Measurements from ENCODE around the gene TOX4. TPM values are rescaled to one million over a fixed set of nuclear protein-coding genes. Genes with fewer than 3 reads are reported as not detected.

Gene TOX4
- total and polyA plus RNA-seq, 2 of the 8 experiments (the other 6 are each of a cell fraction or from before 2014, with no cell fraction given), result 51.5 to 58.3 TPM

- H3K56ac ChIP-seq (replicated peaks; ENCODE audit: insufficient read length, low read depth, low read length), result peak overlapping the region; percentile 84
- H3K9me3 ChIP-seq (ENCODE audit: insufficient read depth in 2 of 2, low read depth in 1 of 2, low read length in 1 of 2), result no peaks in the 10 kb centered on the region
- H3K4me2 ChIP-seq (ENCODE audit: insufficient read depth in 1 of 2, low read depth in 2 of 2, low read length in 2 of 2), result peak overlapping the region; percentile 81 to 87
- H4K5ac ChIP-seq (ENCODE audit: insufficient read length, low read depth, low read length), result peak overlapping the region; percentile 26
- H2AFZ ChIP-seq (ENCODE audit: low read length), result no peak overlapping the region
- CTCF ChIA-PET (ENCODE audit: partially characterized antibody), result interaction anchor here (0.7 to 7.6 kb wide), 8 partner anchors 15 to 50 kb away, joined by 3 to 59 read pairs (median 5); partner anchors contain the start of gene TOX4
- WGBS, 2 experiments (ENCODE audit: extremely low coverage in 1 of 2, insufficient coverage in 1 of 2, insufficient read length in 1 of 2, insufficient replicate concordance in 2 of 2, low coverage in 1 of 2, low lambda C conversion rate in 2 of 2, missing lambda C conversion rate in 1 of 2), result 0% methylated on average over 1 of the region's 1 CpG; no CpG with 5 or more reads in 1 of the 2 experiments
- peaks cover 14% of the 10 kb centered on the region for H3K23me2 ChIP-seq (ENCODE audit: low read depth, low read length)
- H3K27ac ChIP-seq (ENCODE audit: low read depth, low read length), result peak overlapping the region; percentile 90
- no peak for FAIRE-seq
- H3K36me3 ChIP-seq (ENCODE audit: control insufficient read depth in 2 of 4, insufficient read depth in 4 of 4, low read length in 3 of 4), result peaks cover 22 to 60% (median 28%) of the 10 kb centered on the region in 4 experiments
- no peak overlapping the region for H2BK15ac ChIP-seq (ENCODE audit: low read length)
- DNase-seq (ENCODE audit: low read depth in 1 of 2, low spot score in 2 of 2), result no peak
- H2AK5ac ChIP-seq (ENCODE audit: low read depth, low read length), result peak overlapping the region; percentile 69; the same call in 1 of the 2 replicates
- no peaks in the 10 kb centered on the region for H3K27me3 ChIP-seq (replicated peaks in 1 of 4; ENCODE audit: control insufficient read depth in 3 of 4, extremely low read depth in 1 of 4, insufficient read depth in 3 of 4, low read length in 3 of 4)
- H3K18ac ChIP-seq (ENCODE audit: extremely low read depth, low read length), result peak overlapping the region; percentile 98
- H3K79me1 ChIP-seq (ENCODE audit: low read depth, low read length), result peaks cover 23% of the 10 kb centered on the region
- H4K20me1 ChIP-seq (replicated peaks in 1 of 2; ENCODE audit: control insufficient read depth in 1 of 2, insufficient read depth in 2 of 2, low read length in 2 of 2), result peaks cover 0 to 26% of the 10 kb centered on the region in 2 experiments
- H4K91ac ChIP-seq (replicated peaks; ENCODE audit: insufficient read length, low read length), result peak overlapping the region; percentile 56
- H3K14ac ChIP-seq (ENCODE audit: insufficient read length), result no peak overlapping the region
- H3K9ac ChIP-seq (replicated peaks in 1 of 4; ENCODE audit: extremely low read depth in 1 of 4, low read depth in 3 of 4, low read length in 3 of 4), result peak overlapping the region in 1 of 4 experiments; percentile 16; a peak in 2 of 7 replicates
- peak overlapping the region; percentile 99; the same call in 1 of the 2 replicates for H2BK12ac ChIP-seq (ENCODE audit: low read depth, low read length)
- no peak overlapping the region for H4K8ac ChIP-seq (ENCODE audit: extremely low read depth, insufficient read depth, low read length)
- POLR2A ChIA-PET (ENCODE audit: partially characterized antibody), result interaction anchor here (0.6 to 32.5 kb wide), 18 partner anchors 7 to 242 kb away, joined by 3 to 769 read pairs (median 7); partner anchors contain the start of genes METTL3 and SALL2
- peak overlapping the region; percentile 2 to 82 (median 56); a peak in 6 of 8 replicates for H3K4me3 ChIP-seq (ENCODE audit: extremely low read depth in 1 of 4, insufficient read depth in 2 of 4, low read depth in 3 of 4, low read length in 4 of 4)
- H3K4me1 ChIP-seq (replicated peaks in 1 of 4; ENCODE audit: control insufficient read depth in 3 of 4, insufficient read depth in 4 of 4, low read length in 3 of 4), result peaks cover 14 to 58% (median 39%) of the 10 kb centered on the region in 4 experiments
- peak overlapping the region; percentile 46 for H3K4ac ChIP-seq (replicated peaks; ENCODE audit: insufficient read length, low read depth, low read length)
- 0 out of 2 replicates have a peak overlapping the region, but pooled peaks have one; percentile 77 for H2BK20ac ChIP-seq (ENCODE audit: low read length)
- H3K23ac ChIP-seq (ENCODE audit: insufficient read length), result no peak overlapping the region
- peaks cover 20 to 74% of the 10 kb centered on the region in 2 experiments for H3K79me2 ChIP-seq (ENCODE audit: control insufficient read depth in 1 of 2, insufficient read depth in 2 of 2, low read length in 2 of 2)
- H2BK120ac ChIP-seq (replicated peaks; ENCODE audit: low read depth, low read length), result peak overlapping the region; percentile 35
- peak overlapping the region; percentile 97 for H2BK5ac ChIP-seq (ENCODE audit: low read depth, low read length)
- no peak for TF ChIP-seq PHF8 (conservative IDR thresholded peaks at IDR 0.05; ENCODE audit: low read depth, low read length)
Observed at GRCh38 chr14:21527318-21527679, 50.3 kb downstream of the TOX4 start.
